GM12865 (cell line): Measurements from ENCODE around the gene MAML3.

Experiments used
- DNase-seq: peaks from one replicate; pipeline ENCODE4 v3.0.0; 2010; ENCODE audit warnings: low read depth
- H3K4me3 ChIP-seq: 2 replicates; pipeline ENCODE4 v1.5.1; 2011; ENCODE audit warnings: mild to moderate bottlenecking, low read depth, low read length, control low read depth
- CTCF ChIP-seq: IDR thresholded peaks from 2 replicates; pipeline ENCODE4 v1.5.1; 2011; ENCODE audit warnings: low read length, control low read depth, low read depth, inconsistent platforms; ENCODE audit not compliant: insufficient read depth; ENCODE audit errors: missing control alignments

The MAML3 gene

GRCh38 chr4:140092094-140092851 is 61.7 kb downstream of the MAML3 start:
- no peak overlapping the region for H3K4me3 ChIP-seq

GRCh38 chr4:140091305-140091704 is 62.7 kb downstream of the MAML3 start:
- no peak overlapping the region for H3K4me3 ChIP-seq
- no peak for TF ChIP-seq CTCF
- no peak for DNase-seq

More at GRCh38 chr4:140092094-140092851, 61.7 kb downstream of the MAML3 start:
- no peak for TF ChIP-seq CTCF
- no peak for DNase-seq

- H3K4me3 ChIP-seq: no peak overlapping the region
- no peak for TF ChIP-seq CTCF
- no peak for DNase-seq
These were observed 63.7 kb downstream of the MAML3 start for GRCh38 chr4:140090215-140090731.

- H3K4me3 ChIP-seq: no peak overlapping the region
- no peak for TF ChIP-seq CTCF
- DNase-seq: no peak
These were observed 64.8 kb downstream of the MAML3 start for GRCh38 chr4:140089216-140089615.

- no peak overlapping the region for H3K4me3 ChIP-seq
- TF ChIP-seq CTCF: no peak
- DNase-seq: no peak
These were observed 65.5 kb downstream of the MAML3 start for GRCh38 chr4:140088323-140088967.

GRCh38 chr4:140085881-140086280 is 68.1 kb downstream of the MAML3 start:
- DNase-seq: no peak
- no peak overlapping the region for H3K4me3 ChIP-seq
- no peak for TF ChIP-seq CTCF

- no peak for DNase-seq
- no peak for TF ChIP-seq CTCF
- H3K4me3 ChIP-seq: no peak overlapping the region
These were observed 68.8 kb downstream of the MAML3 start for GRCh38 chr4:140085062-140085622.
